Femur (tissue), 1 donor: ENCODE results near the gene UBR4.

Experiments used
- DNase-seq: peaks from one replicate; pipeline ENCODE4 v3.0.0-alpha.2; 2017

UBR4 gene

GRCh38 chr1:19046972-19047731 is 162.9 kb downstream of the UBR4 start:
- peak; percentile 12 for DNase-seq

- peak; percentile 17 for DNase-seq
These were observed 163.9 kb downstream of the UBR4 start for GRCh38 chr1:19045898-19046880.

- peak; percentile 29 for DNase-seq
These were observed 164.9 kb downstream of the UBR4 start for GRCh38 chr1:19044975-19045831.

- DNase-seq: peak; percentile 6
These were observed 165.6 kb downstream of the UBR4 start for GRCh38 chr1:19044471-19044870.

GRCh38 chr1:19043579-19044443 is 166.3 kb downstream of the UBR4 start:
- DNase-seq: no peak

GRCh38 chr1:19042675-19043578 is 167.1 kb downstream of the UBR4 start:
- no peak for DNase-seq

- no peak for DNase-seq
These were observed 169.9 kb downstream of the UBR4 start for GRCh38 chr1:19040010-19040680.

GRCh38 chr1:19038732-19039131 is 171.3 kb downstream of the UBR4 start:
- no peak for DNase-seq

GRCh38 chr1:19038096-19038495 is 172.0 kb downstream of the UBR4 start:
- DNase-seq: no peak

- no peak for DNase-seq
These were observed 172.4 kb downstream of the UBR4 start for GRCh38 chr1:19037659-19038058.

- no peak for DNase-seq
These were observed 173.1 kb downstream of the UBR4 start for GRCh38 chr1:19036813-19037605.

- DNase-seq: no peak
These were observed 173.8 kb downstream of the UBR4 start for GRCh38 chr1:19036041-19036812.

- no peak for DNase-seq
These were observed 174.6 kb downstream of the UBR4 start for GRCh38 chr1:19035377-19036040.

GRCh38 chr1:19034721-19035120 is 175.3 kb downstream of the UBR4 start:
- no peak for DNase-seq

- DNase-seq: no peak
These were observed 176.0 kb downstream of the UBR4 start for GRCh38 chr1:19033926-19034680.

GRCh38 chr1:19033515-19033839 is 176.6 kb downstream of the UBR4 start:
- no peak for DNase-seq
